Left lung (tissue), 14 donors: ENCODE measurements around the gene NUP37. TPM values are rescaled to one million over a fixed set of nuclear protein-coding genes. Genes with fewer than 3 reads are reported as not detected.
"Not testable (repeated sequence)": the region's sequence is repeated elsewhere in the genome, so short reads cannot be mapped to it uniquely, and the experiment has no call there.

Experiments
- ATAC-seq: fragments of 200-7000 bp; cut with Tn5 transposase; one replicate; pipeline ENCODE4 v1.9.1; 2020; ENCODE audit warnings: moderate library complexity
- DNase-seq, 4 donors: peaks; one replicate each; pipeline ENCODE4 v3.0.0-alpha.2; 2013 to 2020
- H3K27ac ChIP-seq, 2 donors: fragments of 200-600 bp; sonication (generic) in 1 of 2; one replicate each; pipeline versions ENCODE4 v1.5.0 to v1.8.0; 2020 to 2021
- H3K27me3 ChIP-seq, 2 donors: fragments of 200-600 bp; sonication (generic) in 1 of 2; one replicate each; pipeline versions ENCODE4 v1.5.0 to v1.8.0; 2020 to 2021
- H3K36me3 ChIP-seq, 2 donors: fragments of 200-600 bp; sonication (generic) in 1 of 2; one replicate each; pipeline versions ENCODE4 v1.5.0 to v1.8.0; 2020 to 2021
- H3K4me1 ChIP-seq, 2 donors: fragments of 200-600 bp; one replicate each; pipeline ENCODE4 v1.8.0; 2021
- H3K4me3 ChIP-seq, 2 donors: fragments of 200-600 bp; sonication (generic) in 1 of 2; one replicate each; pipeline versions ENCODE4 v1.5.0 to v1.8.0; 2020 to 2021; ENCODE audit warnings: mild to moderate bottlenecking in 1 of 2
- H3K9me3 ChIP-seq, 2 donors: fragments of 200-600 bp; sonication (generic) in 1 of 2; one replicate each; pipeline versions ENCODE4 v1.5.0 to v1.8.0; 2020 to 2021
- intact Hi-C, 2 donors: fragments of 100-400 bp; cut with DNase I; formaldehyde crosslinking; loops; one replicate each; pipeline versions ENCODE4 v1.11.2 to v1.14.2; 2022
- long read RNA-seq, 12 donors: library from polyadenylated mRNA in 2 of 12; unstranded in 2 of 12; transcript quantifications; one replicate each; pipeline ENCODE4 v2.0.0 and lab custom pipeline, GENCODE V29; 2019 to 2026
- polyA plus RNA-seq, 6 donors: library from polyadenylated mRNA; unstranded; fragments of 120-200 nt; gene quantifications; one replicate each; pipeline ENCODE4 v1.2.1, GENCODE V29; 2013; ENCODE audit not compliant: insufficient read length in 6 of 6
- total RNA-seq, 2 donors: library from RNA; stranded (reverse); fragmentation: NEBNext Ultra II Directional; extraction: Animal tissue kit (Norgen Biotek cat#: 25700); gene quantifications; one replicate each; pipeline ENCODE4 v1.2.1, GENCODE V29; 2021
- TF ChIP-seq, protein P1 (sequence below), 2 donors: fragments of 200-600 bp; sonication (generic) in 1 of 2; IDR thresholded peaks; one replicate each; pipeline versions ENCODE4 v1.5.0 to v1.8.0; 2021; ENCODE audit warnings: antibody characterized with exemption in 2 of 2
- donor health status: DM: no; HTN: yes; CAD: no.
- donor health status: DM: no; HTN: no; CAD: no.

The NUP37 gene, protein sequence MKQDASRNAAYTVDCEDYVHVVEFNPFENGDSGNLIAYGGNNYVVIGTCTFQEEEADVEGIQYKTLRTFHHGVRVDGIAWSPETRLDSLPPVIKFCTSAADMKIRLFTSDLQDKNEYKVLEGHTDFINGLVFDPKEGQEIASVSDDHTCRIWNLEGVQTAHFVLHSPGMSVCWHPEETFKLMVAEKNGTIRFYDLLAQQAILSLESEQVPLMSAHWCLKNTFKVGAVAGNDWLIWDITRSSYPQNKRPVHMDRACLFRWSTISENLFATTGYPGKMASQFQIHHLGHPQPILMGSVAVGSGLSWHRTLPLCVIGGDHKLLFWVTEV
- 10 to 100 TPM; 22.7 to 26.2 TPM for total RNA-seq
- 10 to 100 TPM; 31.6 to 38.7 (median 34.9) TPM for polyA plus RNA-seq
- long read RNA-seq, donor 1, transcript NUP37-209 (10 exons, 2,372 nt): major isoform, 8 of 39 reads
- long read RNA-seq, donor 1, transcript NUP37-207 (7 exons, 1,158 nt): minor isoform, 5 of 39 reads
- long read RNA-seq, donor 1, partial matches to known transcripts: 22 of 39 reads
- long read RNA-seq, donor 1, other reads (novel, unspliced or antisense): 0 of 39 reads
- long read RNA-seq, donor 2, transcript NUP37-209 (10 exons, 2,372 nt): major isoform, 5 of 20 reads
- long read RNA-seq, donor 2, partial matches to known transcripts: 12 of 20 reads
- long read RNA-seq, donor 2, other reads (novel, unspliced or antisense): 0 of 20 reads
- long read RNA-seq, donor 3, transcript NUP37-209 (10 exons, 2,372 nt): major isoform, 15 of 20 reads
- long read RNA-seq, donor 3, partial matches to known transcripts: 5 of 20 reads
- long read RNA-seq, donor 3, other reads (novel, unspliced or antisense): 0 of 20 reads
- long read RNA-seq, donor 4, transcript NUP37-209 (10 exons, 2,372 nt): major isoform, 14 of 16 reads
- long read RNA-seq, donor 4, partial matches to known transcripts: 1 of 16 reads
- long read RNA-seq, donor 4, other reads (novel, unspliced or antisense): 1 of 16 reads
- long read RNA-seq, donor 5, transcript NUP37-209 (10 exons, 2,372 nt): major isoform, 9 of 11 reads
- long read RNA-seq, donor 5, partial matches to known transcripts: 0 of 11 reads
- long read RNA-seq, donor 5, other reads (novel, unspliced or antisense): 0 of 11 reads
- long read RNA-seq, donor 6, transcript NUP37-209 (10 exons, 2,372 nt): major isoform, 14 of 31 reads
- long read RNA-seq, donor 6, partial matches to known transcripts: 11 of 31 reads
- long read RNA-seq, donor 6, other reads (novel, unspliced or antisense): 0 of 31 reads
- long read RNA-seq, donor 7, transcript NUP37-209 (10 exons, 2,372 nt): major isoform, 6 of 8 reads
- long read RNA-seq, donor 7, partial matches to known transcripts: 0 of 8 reads
- long read RNA-seq, donor 7, other reads (novel, unspliced or antisense): 0 of 8 reads
- long read RNA-seq, donor 8, partial matches to known transcripts: 6 of 10 reads
- long read RNA-seq, donor 8, other reads (novel, unspliced or antisense): 0 of 10 reads
- long read RNA-seq, donor 9: 0 reads
- long read RNA-seq, donor 10, partial matches to known transcripts: 1 of 6 reads
- long read RNA-seq, donor 10, other reads (novel, unspliced or antisense): 1 of 6 reads
- long read RNA-seq, donor 11, partial matches to known transcripts: 0 of 2 reads
- long read RNA-seq, donor 11, other reads (novel, unspliced or antisense): 0 of 2 reads
- long read RNA-seq, donor 12, partial matches to known transcripts: 10 of 17 reads
- long read RNA-seq, donor 12, other reads (novel, unspliced or antisense): 0 of 17 reads

DNA sequence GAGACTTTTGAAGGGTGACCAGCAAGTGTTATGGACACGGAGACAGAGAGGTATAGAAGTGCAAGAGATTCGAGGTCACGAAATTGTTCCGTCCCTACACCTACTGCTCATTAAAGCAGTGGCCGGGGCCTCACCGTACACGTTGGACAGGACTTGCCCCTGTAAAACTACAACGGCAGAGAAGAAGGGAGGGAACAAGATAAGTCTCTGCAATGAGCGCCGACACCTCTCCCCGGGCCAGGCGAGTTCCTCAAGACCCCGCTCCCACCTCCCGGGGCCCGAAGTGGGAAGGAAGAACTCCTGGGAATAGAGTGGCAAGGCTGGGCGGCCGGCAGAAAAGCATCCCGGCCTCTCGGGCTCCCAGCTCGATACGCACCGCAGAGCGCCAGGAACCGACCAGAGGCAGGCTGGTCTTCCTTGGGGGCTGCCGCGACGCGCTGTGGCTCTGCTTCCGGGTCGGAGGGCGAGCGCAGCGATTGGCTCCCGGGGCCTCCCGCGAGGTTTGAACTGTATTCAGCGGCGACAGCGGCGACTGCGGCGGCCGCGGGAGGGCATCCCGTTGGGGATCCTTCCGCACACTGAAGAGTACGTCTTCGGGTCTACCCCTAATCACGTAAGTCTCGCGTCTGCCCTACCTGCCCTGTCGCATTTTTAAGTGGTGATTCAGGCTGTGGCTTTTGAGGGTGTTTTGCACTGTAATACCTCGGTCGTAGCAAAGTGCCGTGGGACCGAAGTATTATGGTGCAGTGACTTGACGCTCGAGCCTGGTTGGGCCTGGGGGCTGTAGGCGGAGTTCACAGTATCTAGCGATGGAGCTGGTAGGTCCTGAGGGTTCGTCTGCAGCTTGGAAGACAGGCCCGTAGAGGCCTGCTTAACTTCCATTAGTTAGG lies at the start of gene NUP37, which contains the start of gene PARPBP:
TSS of gene NUP37 (minus strand) at position 441 of the 890 bp plus-strand sequence. CDS start 1,596 bp downstream, outside the sequence.
TSS of gene PARPBP (plus strand) at position 510 of the 890 bp plus-strand sequence. CDS start 3,706 bp downstream, outside the sequence.
- intact Hi-C loops: no loop called here
- Histone ChIP-seq H3K4me3 (peak within 1 kb of the TSS; percentile 60), H3K9me3 (no peaks in the 10 kb centered on the region), H3K27ac (peak within 1 kb of the TSS; percentile 80 to 83), H3K4me1 (peaks cover 0 to 21% of the 10 kb centered on the region in 2 donors), H3K27me3 (no peaks in the 10 kb centered on the region), H3K36me3 (peaks cover 0 to 17% of the 10 kb centered on the region in 2 donors)
- peak; percentile 100 for ATAC-seq
- TF ChIP-seq, protein P1, sequence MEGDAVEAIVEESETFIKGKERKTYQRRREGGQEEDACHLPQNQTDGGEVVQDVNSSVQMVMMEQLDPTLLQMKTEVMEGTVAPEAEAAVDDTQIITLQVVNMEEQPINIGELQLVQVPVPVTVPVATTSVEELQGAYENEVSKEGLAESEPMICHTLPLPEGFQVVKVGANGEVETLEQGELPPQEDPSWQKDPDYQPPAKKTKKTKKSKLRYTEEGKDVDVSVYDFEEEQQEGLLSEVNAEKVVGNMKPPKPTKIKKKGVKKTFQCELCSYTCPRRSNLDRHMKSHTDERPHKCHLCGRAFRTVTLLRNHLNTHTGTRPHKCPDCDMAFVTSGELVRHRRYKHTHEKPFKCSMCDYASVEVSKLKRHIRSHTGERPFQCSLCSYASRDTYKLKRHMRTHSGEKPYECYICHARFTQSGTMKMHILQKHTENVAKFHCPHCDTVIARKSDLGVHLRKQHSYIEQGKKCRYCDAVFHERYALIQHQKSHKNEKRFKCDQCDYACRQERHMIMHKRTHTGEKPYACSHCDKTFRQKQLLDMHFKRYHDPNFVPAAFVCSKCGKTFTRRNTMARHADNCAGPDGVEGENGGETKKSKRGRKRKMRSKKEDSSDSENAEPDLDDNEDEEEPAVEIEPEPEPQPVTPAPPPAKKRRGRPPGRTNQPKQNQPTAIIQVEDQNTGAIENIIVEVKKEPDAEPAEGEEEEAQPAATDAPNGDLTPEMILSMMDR (IDR thresholded peaks at IDR 0.05): no peak
- DNase-seq: peak; percentile 83 to 96 (median 92)

DNA sequence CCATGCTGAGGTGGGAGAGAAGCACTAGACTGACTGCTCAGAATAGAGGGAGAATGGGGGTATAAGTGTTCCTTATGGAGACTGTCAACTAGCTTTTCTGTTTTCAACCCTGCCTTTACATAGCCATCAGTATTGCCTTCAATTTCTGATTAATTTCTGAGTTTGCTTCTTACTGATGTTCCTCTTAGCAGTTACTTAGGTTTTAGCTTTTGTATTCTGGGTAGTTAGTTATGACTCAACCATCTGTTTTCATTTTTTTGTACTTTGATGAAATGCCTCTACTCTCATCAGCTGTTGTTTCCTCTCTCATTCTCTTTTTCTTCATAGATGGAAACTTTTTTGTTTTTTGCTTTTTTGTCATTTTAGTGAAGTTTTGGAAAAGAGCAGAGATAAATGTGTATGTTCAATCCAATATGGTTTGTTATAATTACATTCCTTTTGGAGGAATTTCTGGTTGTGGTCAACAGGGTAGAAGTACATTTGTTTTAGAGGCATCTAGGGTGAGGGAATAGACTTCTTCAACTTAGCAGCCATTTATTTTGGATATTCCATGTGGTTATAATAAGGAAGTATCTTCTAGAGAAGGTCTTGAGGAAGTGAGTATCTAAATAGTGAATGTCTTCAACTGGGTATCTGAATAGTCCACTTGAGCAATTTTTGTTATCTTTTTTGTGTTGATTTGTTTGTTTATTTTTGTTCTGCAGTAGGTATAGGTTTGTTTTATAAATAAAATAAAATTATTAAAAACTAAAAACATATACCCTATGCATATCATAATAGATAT lies 48.1 kb upstream of the NUP37 start:
- no peak overlapping the region for H3K4me3 ChIP-seq
- no peaks in the 10 kb centered on the region for H3K9me3 ChIP-seq
- H3K27me3 ChIP-seq: no peaks in the 10 kb centered on the region
- intact Hi-C loops: no loop called here
- H3K27ac ChIP-seq: no peak overlapping the region
- ATAC-seq (no peak), DNase-seq (no peak)
- TF ChIP-seq, protein P1 (IDR thresholded peaks at IDR 0.05): no peak
- no peaks in the 10 kb centered on the region for H3K36me3 ChIP-seq
- H3K4me1 ChIP-seq: no peaks in the 10 kb centered on the region

DNA sequence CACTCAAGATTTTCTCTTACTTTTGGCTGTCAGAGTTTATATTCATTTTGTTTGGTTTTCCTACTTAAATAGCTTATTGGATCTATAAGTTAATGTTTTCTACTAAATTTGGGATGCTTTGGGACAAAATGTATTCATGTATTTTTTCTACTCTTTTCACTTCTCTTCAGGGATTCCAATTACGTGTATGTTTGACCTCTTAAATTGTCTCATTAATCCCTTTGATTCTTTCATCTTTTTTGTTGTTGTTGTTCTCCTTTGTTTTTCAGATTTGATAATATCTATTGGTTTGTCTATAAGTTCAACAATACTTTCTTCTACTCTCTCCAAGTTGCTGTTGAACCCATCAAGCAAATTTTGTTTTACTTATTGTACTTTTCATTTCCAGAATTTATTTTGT lies 43.5 kb upstream of the NUP37 start:
- TF ChIP-seq, protein P1 (IDR thresholded peaks at IDR 0.05): no peak
- Histone ChIP-seq H3K9me3 (no peaks in the 10 kb centered on the region), H3K27me3 (no peaks in the 10 kb centered on the region), H3K4me1 (no peaks in the 10 kb centered on the region), H3K27ac (no peak overlapping the region), H3K4me3 (no peak overlapping the region), H3K36me3 (no peaks in the 10 kb centered on the region)
- ATAC-seq (no peak), DNase-seq (no peak)
- intact Hi-C loops: no loop called here

DNA sequence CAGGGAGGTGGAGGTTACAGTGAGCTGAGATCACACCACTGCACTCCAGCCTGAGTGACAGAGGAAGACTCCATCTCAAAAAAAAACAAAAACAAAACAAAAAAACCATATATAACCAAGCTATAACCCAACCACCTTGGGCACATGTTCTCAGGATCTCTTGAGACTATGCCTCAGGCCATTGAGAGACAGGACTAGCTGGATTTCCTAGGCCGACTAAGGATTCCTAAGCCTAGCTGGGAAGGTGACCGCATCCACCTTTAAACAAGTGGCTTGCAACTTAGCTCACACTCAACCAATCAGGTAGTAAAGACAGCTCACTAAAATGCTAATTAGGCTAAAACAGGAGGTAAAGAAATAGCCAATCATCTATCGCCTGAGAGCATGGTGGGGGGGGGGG lies 35.3 kb upstream of the NUP37 start:
- H3K27me3 ChIP-seq, DNase-seq, H3K36me3 ChIP-seq, H3K4me1 ChIP-seq, H3K4me3 ChIP-seq, intact Hi-C loops, H3K9me3 ChIP-seq, ATAC-seq, H3K27ac ChIP-seq: not testable (repeated sequence)

DNA sequence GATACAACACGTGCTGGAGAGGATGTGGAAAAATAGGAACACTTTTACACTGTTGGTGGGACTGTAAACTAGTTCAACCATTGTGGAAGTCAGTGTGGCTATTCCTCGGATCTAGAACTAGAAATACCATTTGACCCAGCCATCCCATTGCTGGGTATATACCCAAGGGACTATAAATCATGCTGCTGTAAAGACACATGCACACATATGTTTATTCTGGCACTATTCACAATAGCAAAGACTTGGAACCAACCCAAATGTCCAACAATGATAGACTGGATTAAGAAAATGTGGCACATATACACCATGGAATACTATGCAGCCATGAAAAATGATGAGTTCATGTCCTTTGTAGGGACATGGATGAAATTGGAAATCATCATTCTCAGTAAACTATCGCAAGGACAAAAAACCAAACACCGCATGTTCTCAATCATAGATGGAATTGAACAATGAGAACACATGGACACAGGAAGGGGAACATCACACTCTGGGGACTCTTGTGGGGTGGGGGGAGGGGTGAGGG lies 27.2 kb upstream of the NUP37 start:
- intact Hi-C loops, H3K27me3 ChIP-seq, ATAC-seq, H3K4me1 ChIP-seq, H3K36me3 ChIP-seq, H3K27ac ChIP-seq, H3K9me3 ChIP-seq, DNase-seq, H3K4me3 ChIP-seq: not testable (repeated sequence)
